NOMO-1 (cell line): ENCODE data around the gene PDIA4.

ENCODE experiments used
- DNase-seq, 2 experiments: peaks; one replicate each; lab custom pipeline; 2025; ENCODE audit not compliant: unreplicated experiment in 2 of 2; lab: John Stamatoyannopoulos, UW

The PDIA4 gene

DNA sequence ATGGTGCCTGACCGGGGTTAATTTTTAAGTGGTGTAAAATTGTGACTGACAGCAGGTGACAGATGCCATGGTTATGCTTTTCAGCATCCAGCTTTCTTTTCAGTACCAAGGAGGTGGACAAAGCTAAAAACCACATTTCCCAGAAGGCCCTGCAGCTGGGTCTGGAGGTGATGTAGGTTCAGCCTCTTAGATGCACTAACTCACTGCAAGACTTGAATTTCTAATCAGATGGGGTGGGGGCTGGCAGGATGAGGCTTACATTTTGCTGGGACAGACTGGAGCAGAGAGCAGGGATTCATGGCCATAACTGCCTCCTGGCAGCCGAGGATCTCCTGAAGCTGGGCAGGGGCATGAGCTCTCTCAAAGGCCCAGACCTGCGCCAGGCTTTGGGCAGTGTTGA is 52.4 kb downstream of the PDIA4 start:
- DNase-seq = no peak

DNA sequence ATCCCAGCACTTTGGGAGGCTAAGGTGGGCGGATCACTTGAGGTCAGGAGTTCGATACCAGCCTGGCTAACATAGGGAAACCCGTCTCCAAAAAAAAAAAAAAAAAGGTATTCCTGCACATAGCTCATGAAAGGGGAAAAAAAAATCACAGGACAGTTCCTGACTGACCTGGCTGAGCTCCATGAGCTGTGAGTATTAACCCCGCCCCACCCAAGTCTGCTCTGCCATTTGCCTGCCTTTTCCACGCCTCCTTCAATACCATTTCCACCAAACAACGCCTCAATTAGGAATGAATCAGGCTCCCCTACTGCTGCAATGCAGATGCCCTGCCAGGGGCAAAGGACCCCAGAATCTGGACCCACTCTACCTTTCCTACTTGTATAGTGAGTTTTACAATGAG is 55.0 kb downstream of the PDIA4 start:
- DNase-seq = no peak

DNA sequence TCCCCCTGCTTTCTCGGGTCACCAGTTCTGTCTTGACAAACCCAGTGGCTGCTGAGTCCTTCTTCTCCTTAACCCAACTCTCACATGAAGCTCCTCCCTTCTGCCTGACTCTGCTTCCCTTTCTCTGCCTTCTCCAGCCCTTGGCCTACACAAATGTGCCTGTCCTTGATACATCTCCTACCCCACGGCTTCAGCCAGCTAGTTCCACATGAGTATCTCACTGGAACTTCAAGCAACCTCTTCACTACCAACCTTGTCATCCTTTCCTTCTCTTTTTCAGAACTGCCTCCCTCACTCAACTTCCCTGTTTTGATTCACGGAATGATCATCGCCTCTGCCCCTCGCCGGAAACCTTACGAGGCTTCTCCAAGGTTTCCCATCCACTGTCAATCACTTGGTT is 55.9 kb downstream of the PDIA4 start:
- DNase-seq = peak in 1 of 2 experiments; percentile 19

DNA sequence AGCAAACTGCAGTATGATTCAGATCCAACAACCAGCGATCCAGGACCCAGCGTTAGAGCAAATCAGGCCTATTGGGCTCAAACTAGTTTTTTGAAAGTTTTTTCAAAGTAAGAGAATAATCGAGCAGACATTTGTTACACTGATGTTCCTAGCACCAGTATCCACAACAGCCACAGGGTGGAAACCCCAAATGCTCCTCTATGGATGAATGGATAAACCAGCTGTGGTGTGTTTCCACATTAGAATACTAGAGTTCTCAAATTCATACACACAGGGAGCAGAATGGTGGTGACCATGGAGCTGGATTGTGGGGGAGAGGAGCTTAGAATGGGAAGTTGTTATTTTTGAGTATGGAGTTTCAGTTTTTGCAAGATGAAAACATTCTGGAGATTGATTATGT is 60.7 kb downstream of the PDIA4 start:
- DNase-seq = no peak

DNA sequence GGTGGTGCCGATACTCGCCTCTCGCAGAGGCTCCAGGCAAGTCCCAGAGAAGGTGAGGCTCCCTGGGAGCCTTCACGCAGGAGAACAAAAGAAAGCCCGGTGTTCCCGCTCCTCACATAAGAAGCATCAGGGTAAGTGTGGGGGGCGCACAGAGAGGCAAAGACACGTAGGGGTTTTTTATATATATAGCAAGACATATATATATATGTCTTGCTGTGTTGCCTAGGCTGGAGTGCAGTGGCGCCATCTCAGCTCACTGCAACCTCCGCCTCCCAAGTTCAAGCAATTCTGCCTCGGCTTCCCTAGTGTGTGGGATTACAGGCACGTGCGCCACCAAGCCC is 61.3 kb downstream of the PDIA4 start:
- no peak for DNase-seq

DNA sequence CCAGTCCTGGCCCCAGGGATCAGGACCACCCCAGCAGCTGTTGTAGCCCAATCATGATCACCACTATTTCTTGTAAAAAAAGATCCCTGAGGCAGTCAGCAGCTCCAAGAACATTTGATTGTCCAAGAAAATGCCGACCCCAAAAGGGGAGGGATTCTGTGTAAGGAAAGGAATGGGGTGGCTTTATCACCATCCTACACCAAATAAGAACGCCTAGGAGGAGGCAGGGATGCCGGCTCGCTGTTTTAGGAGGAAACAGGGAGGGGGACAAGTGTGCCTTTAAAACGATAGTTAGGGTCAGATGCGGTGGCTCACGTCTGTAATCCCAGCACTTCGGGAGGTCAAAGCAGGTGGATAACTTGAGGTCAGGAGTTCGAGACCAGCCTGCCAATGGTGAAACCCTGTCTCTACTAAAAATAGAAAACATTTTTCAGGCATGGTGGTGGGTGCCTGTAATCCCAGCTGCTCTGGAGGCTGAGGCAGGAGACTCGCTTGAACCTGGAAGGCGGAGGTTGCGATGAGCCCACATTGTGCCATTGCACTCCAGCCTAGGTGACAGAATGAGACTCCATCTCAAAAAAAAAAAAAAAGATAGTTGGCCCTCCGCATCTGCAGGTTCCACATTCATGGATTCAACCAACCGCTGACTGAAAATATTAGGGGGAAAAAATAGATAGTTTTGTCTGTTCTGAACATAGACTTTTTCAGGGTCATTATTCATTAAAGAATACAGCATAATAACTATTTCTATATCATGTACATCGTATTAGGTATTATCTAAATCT is 63.6 kb downstream of the PDIA4 start:
- DNase-seq = no peak

DNA sequence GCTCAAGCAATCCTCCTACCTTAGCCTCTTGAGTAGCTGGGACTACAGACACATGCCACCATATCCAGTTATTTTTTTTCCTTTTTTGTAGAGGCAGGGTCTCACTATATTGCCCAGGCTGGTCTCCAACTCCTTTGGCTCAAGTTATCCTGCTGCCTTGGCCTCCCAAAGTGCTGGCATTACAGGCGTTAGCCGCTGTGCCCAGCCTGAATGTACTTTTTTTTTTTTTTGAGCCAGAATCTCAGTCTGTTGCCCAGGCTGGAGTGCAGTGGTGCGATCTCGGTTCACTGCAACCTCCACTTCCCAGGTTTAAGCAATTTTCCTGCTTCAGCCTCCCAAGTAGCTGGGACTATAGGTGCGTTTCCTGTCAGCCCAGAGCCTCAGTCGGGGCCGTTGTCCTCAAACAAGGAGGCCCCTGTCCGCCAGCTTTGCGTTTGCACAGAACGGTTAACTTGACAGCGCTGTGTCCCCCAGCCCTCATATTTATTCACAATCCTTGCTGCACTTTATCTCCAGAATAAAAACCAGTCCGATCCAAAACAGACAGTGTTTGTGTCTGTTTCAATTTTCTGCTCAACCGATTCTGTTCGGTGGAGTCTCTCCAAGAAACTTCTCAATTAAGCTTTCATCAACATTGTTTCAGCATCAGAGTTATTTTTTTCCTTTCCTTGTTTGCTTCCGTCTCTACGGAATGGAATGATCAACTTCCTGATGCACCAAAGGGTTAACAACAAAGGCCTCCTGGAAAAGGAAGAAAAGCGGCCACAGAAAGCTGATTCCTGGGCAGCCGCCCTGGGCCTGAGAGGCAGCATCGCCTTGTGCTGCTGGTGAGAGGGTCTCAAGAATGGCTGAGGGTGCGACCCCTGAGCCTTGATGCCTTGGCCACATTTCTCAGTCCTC is 64.5 kb downstream of the PDIA4 start:
- DNase-seq = no peak

DNA sequence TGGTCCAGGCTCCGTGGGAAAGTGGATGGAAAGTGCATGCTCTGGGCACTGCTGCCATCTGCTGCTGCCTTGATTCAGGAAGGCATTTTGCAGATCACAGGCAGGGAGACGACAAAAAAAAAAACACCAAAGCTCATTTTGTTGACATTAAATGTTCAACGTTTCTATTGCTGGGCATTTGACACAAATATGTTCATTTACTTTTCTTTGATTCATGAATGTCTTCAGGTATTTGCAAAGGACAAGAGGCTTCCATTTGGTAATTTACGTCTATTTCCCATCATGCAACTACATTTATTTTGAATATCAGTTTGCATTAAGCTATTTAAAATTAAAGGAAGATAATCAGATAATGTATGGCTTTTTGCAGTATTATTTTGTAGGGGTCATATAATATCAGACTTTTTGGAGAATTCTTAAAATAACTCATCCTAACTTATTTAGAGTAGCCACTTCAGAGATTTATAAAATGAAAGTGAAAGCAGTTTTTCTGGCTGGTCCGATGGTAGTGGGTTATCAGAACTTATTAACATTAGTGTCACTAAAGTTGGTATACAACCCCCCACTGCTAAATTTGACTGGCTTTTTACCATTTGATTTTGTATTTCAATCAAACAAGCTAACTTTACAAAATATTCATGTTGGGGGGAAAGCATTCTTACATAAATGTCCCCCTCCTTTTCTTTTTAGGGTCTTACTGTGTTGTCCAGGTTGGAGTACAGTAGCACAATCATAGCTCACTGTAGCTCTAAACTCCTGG is 65.3 kb downstream of the PDIA4 start:
- peak; percentile 8 to 44 for DNase-seq

DNA sequence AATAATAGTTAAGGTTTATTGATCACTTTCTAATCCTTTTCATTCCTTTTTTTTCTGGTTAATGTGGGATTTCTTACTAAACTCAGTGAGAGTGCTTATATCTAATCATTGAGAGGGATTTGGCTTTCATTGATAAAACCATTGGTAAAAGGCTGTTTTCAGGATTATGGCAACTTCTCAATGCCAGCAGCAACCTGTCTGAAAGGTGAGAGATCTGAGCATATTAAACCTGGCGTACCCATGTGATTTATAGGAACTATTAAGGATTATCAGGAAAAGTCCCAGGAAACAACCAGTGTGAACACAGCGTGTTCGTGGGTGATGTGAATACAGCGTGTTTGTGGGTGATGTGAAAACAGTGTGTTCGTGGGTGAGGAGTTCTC is 65.9 kb downstream of the PDIA4 start:
- no peak for DNase-seq

DNA sequence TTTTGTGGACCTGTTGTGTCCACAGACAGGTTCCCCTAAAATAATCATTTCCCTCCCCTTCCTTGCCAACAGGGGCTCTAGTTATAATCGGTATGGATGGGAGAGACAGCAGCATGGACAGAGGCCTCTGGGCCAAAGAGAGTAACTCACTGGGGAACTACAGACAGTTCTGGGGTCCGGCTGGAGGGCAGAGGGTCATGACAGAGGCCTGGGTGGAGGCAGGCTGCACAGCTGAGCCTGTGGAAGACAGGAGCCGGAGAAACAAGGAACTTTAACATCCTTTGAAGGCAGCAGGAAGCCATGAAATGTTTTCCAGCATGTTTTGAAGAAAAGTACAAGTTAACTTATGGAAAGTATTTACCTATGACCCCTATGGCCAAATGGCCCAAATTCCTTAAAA is 68.6 kb downstream of the PDIA4 start:
- DNase-seq = no peak

DNA sequence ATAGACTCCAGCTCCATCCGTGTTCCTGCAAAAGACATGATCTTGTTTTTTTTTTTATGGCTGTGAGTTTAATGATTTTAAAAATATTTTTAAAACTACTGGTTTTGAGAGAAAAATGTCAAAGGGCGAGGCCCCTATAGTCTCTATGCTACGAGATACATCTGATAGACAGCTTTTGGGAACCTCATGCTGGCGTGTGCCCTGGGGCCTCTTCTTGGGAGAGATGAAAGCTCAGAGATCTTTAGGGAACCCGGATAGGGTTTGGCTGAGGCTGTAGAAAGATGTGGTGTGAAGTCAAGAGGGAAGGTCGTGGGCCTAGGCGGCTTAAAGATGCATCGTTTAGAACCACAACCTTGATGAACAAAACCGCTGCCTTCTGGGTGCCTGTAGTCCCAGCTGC is 70.2 kb downstream of the PDIA4 start:
- no peak for DNase-seq

DNA sequence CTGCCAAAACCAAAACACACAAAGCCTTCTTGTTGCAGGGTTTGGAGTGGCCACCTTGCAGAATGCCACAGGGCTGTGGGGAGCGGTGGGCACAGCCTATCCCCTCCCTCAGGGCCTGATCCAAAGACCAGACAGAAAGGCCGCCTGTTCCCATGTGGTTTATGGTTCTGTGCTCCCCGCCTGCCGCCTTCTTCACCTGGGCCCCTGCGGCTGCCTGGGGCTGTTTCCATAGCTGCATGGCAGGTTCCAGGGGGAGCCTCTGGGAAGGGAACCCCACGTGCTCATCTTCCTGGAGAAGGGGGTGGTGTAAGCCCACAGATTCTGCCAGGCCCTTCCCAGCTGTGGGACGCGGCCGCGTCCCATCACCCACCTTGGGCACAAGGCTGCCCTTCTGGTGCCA is 73.5 kb downstream of the PDIA4 start:
- DNase-seq = no peak

DNA sequence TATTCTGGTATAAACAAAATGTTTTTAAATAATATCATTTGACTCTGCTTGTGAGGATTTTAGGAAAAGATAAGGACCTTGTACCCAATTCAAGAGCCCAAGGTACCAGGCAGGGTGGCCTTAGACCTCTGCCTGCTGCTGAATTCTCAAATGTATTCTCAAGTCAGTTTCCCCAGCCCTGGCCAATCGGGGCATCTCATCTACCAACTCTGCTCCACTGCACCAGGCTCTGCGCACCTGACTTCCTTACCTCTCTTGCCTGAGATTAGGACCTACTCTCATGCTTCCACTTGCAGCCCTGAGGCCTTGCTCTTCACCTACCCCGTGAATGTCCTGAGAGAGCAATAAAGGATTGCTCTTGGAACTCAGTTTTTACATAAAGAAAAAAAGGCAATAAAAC is 74.6 kb downstream of the PDIA4 start:
- no peak for DNase-seq
